ENCODE results near the gene INSL3.

Gene INSL3

DNA sequence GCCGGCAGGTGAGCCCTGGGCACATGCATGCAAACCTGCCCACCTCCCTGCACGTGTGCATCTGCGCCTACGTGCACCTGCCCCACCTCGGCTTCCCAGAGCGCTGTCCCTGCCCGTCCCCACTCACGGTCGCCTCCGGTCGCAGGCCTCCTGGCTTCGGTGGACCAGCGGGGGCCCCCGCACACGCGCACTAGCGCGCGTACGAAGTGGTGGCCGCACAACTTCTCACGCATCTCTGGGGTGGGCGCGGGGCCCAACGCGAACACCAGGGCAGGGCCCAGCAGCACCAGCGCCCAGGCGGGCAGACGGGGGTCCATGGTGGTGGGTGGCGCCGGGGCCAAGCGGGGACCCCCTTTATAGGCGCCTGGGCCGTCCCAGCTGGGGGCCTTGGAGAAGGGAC, at the start of gene INSL3:
TSS of gene INSL3 (minus strand) at position 330 of the 400 bp plus-strand sequence. CDS start at position 317, 13 bp downstream.
- TF ChIP-seq CTCF (IDR thresholded peaks at IDR 0.05; ENCODE audit: low read depth, low read length): no peak
- no peak within 1 kb of the TSS for H3K4me3 ChIP-seq (ENCODE audit: low read depth, low read length)

GRCh38 chr19:17869114-17869608, 47.8 kb upstream of the INSL3 start:
- TF ChIP-seq CTCF (IDR thresholded peaks at IDR 0.05; ENCODE audit: low read depth, low read length): no peak

DNA sequence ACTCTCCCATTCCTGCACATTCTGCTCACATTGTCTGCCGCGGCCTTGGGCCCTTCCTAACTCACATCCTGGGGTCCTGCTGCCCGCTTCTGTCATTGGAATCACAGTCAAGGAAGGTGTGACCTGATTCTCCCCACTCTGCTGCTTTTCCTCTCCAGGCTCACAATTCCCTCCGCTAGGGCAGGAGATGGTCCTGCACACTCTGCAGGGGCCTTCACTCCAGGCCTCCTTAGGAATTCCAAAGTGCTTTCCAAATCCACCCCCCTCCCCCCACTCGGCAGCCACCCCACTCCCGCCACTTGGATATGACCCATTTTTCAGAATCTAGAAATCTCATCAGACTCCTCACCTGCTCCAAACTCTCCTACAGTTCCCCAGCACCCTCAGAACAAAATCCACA, 47.4 kb upstream of the INSL3 start:
- H3K4me3 ChIP-seq (ENCODE audit: low read depth, low read length): no peak overlapping the region
- TF ChIP-seq CTCF (IDR thresholded peaks at IDR 0.05; ENCODE audit: low read depth, low read length): no peak

More at GRCh38 chr19:17869114-17869608, 47.8 kb upstream of the INSL3 start:
- no peak overlapping the region for H3K4me3 ChIP-seq (ENCODE audit: low read depth, low read length)

- H3K4me3 ChIP-seq (ENCODE audit: low read depth, low read length): no peak overlapping the region
- no peak for TF ChIP-seq CTCF (IDR thresholded peaks at IDR 0.05; ENCODE audit: low read depth, low read length)
These were observed 45.7 kb upstream of the INSL3 start for GRCh38 chr19:17866964-17867486.

DNA sequence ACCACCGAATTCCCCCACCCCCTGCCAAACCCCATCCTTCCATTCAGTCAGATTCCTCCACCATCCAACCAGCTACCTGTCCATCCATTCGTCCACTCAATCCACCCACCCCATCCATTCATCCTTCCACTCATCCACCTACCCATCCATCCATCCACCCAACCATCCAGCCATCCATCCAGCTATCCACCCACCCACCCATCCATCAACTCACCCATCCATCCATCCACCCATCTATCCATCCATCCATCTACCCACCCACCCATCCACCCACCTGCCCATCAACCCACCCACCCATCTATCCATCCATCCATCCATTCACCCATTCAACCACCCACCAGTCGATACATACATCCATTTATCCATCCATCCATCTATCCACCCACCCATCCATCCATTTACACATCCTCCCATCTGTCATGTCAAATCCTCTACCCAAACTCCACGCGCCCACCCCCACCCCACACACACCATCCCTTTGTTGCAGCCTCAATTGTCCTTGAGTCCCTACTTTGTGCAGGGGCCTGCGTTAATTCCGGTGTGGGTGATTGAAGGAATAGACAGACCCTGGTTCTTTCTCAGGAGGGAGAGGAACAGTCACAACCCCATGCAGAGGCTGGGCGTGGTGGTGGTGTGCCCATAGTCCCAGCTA, 45.1 kb upstream of the INSL3 start:
- no peak overlapping the region for H3K4me3 ChIP-seq (ENCODE audit: low read depth, low read length)
- no peak for TF ChIP-seq CTCF (IDR thresholded peaks at IDR 0.05; ENCODE audit: low read depth, low read length)

- no peak overlapping the region for H3K4me3 ChIP-seq (ENCODE audit: low read depth, low read length)
- TF ChIP-seq CTCF (IDR thresholded peaks at IDR 0.05; ENCODE audit: low read depth, low read length): no peak
These were observed 44.3 kb upstream of the INSL3 start for GRCh38 chr19:17865364-17866311.
